ENCODE data around the gene PPARD.

The PPARD gene

DNA sequence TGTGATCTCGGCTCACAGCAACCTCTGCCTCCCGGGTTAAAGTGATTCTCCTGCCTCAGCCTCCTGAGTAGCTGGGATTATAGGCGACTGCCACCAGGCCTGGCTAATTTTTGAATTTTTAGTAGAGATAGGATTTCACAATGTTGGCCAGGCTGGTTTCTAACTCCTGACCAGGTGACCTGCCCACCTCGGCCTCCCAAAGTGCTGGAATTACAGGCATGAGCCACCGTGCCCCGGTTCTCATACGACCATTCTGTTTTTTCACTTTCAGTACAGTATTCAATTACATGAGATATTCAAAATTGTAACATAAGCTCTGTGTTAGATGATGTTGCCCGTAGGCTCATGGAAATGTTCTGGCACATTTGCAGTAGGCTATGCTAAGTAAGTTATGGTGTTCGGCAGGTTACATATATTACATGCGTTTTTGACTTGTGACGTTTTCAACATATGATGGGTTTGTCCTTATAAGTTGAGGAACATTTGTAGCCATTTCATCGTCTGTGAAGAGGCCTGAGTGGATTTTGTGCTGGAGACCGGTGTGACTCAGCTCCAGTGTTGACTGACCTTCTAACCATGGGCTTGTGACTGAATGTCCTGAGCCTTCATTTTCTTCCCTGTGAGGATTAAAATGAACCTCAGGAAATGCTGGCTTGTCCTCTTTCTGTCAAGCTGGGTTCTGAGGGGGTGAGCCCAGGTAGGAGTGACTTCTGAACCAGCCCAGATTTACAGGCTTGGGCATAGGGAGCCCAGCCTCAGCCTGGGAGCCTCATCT is 12.2 kb downstream of the PPARD start:
- DNase-seq (ENCODE audit: low read depth in 1 of 2, low spot score in 1 of 2), result no peak

DNA sequence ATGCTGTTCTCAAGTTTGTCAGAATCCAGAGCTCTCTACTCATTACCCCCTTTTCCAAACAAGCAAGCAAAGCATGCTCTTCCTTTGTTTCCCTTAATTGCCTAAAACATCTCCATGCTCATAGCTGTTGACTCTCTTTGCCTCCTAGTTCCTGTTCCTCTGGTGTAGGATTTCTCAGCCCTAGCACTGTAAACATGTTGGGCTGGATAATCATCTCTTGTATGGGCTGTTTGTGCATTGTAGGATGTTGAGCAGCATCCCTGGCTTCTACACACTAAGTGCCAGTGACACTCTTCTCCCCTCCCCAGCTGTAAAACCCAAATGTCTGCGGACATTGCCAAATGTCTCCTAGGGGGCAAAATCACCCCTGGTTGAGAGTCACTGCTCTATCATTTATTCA is 14.0 kb downstream of the PPARD start:
- no peak for DNase-seq (ENCODE audit: low read depth in 1 of 2, low spot score in 1 of 2)

- DNase-seq (ENCODE audit: low read depth in 1 of 2, low spot score in 1 of 2), result no peak
Measured at GRCh38 chr6:35357677-35358076, 15.3 kb downstream of the PPARD start.

GRCh38 chr6:35358086-35358485 is 15.7 kb downstream of the PPARD start:
- no peak for DNase-seq (ENCODE audit: low read depth in 1 of 2, low spot score in 1 of 2)

DNA sequence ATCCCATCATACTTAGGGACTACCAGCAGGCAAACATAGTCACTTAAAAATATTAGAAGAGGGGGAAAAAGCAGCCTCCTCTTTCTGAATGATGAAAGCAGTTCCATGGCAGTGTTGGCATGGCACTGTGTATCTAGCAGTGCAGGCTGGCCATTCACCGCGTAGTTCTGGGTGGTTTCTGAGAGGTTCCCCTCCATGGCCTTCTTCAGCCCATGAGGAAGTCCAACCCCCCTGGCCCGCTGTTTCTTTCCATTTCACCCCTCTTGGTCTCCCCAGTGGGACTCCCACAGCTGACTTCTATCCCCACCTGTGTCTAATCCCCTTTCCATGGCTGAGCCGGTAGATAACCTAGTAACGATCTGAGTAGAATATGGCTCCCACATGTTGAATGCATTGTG is 17.0 kb downstream of the PPARD start:
- DNase-seq (ENCODE audit: low read depth in 1 of 2, low spot score in 1 of 2), result no peak

- DNase-seq (ENCODE audit: low read depth in 1 of 2, low spot score in 1 of 2), result no peak
Measured at GRCh38 chr6:35359744-35360348, 17.5 kb downstream of the PPARD start.

- DNase-seq (ENCODE audit: low read depth in 1 of 2, low spot score in 1 of 2), result no peak
Measured at GRCh38 chr6:35360349-35361138, 18.2 kb downstream of the PPARD start.

- DNase-seq (ENCODE audit: low read depth in 1 of 2, low spot score in 1 of 2), result no peak
Measured at GRCh38 chr6:35362200-35362599, 19.8 kb downstream of the PPARD start.

DNA sequence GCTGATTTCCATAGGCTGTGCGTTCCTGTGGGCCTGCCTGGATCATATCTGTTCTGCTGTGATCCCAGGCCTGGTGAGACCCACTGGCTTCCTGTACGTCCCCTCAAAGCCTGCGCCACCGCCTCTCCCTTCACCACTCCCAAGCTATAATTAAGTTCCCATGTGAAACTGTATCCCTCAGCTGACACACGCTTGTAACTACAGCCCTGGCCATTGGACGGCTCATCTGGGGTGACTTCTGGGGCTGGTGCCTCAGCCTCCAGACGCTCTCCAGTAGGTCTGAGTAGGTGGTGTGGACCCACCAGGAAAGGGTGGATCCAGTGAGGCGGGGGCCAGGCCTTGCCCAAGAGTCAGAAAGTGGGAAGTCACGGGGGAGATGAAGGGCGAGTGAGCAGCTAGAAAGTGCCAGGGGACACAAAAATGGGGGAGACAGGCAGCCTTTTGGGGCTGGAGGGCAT is 21.0 kb downstream of the PPARD start:
- no peak for DNase-seq (ENCODE audit: low read depth in 1 of 2, low spot score in 1 of 2)

GRCh38 chr6:35365594-35366203 is 23.3 kb downstream of the PPARD start:
- no peak for DNase-seq (ENCODE audit: low read depth in 1 of 2, low spot score in 1 of 2)

- no peak for DNase-seq (ENCODE audit: low read depth in 1 of 2, low spot score in 1 of 2)
Measured at GRCh38 chr6:35366204-35366596, 23.8 kb downstream of the PPARD start.

- no peak for DNase-seq (ENCODE audit: low read depth in 1 of 2, low spot score in 1 of 2)
Measured at GRCh38 chr6:35367646-35368037, 25.3 kb downstream of the PPARD start.

DNA sequence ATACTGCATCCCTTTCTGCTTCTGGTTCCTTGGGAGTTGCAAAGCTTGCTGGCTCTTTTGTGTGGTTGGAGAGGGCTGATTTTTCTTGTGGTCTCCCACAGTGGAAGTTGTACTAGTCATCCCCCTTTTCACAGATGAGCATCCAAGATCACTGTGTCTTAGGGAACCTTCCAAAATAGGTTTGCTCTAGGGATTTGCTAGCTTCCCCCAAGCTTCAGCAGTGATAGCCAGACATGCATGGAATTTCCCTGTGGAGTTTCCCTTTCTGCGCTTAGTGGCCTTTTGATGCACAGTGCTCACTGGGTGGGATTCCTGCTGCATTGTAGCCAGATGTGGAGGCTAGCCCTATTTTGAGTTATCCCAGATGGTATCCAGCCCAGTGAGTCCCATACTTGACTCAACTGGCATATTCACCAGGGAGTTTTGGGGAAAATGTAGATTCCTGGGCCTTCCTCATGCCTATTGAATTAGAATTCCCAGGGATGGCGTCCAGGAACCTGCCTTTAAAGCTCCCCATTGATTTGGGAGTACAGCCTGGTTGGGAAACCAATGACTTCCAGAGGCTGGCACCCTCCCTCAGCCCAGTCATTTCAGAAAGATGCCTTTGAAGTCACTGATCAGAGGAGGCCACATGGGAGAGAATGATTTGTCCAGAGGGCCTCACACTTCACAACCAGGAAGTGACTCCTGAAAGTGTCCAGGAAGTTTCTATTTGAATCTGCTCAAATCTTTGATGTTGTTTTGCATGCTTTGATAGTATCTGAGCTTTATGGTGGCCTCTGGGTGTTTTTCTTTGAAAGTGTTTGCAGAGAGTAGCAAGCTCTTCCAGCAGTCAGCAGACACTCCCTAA is 25.9 kb downstream of the PPARD start:
- no peak for DNase-seq (ENCODE audit: low read depth in 1 of 2, low spot score in 1 of 2)

DNA sequence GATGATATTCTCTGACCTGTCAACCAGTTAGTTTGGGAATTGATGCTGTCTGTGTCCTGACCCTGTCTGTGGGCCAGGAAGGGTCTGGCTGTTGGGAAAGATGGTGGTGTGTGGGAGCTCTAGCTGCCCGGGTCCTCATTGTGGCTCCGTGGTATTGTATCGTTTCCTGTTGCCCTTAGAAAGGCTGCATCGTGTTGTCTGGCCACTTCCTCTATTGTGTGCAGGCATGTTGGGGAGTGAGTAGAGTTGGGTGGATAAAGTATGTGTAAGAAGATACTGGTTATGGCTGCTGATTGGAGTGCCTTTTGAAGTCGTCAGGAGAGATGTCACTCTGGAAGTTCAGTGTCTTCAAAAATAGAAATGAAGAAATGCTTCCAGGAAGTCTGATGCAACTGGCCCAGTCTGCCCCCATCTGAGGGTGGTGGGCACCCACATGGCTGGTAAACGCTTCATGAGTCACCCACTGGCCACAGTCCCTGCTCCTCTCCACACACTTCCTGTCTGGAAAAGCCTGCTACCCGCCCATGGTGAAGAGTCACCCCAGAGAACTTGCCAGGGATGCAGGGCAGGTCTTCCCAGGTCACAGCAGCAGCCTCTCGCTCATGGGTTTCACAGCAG is 27.9 kb downstream of the PPARD start:
- no peak for DNase-seq (ENCODE audit: low read depth in 1 of 2, low spot score in 1 of 2)

- DNase-seq (ENCODE audit: low read depth in 1 of 2, low spot score in 1 of 2), result no peak
Measured at GRCh38 chr6:35370785-35371493, 28.6 kb downstream of the PPARD start.

- no peak for DNase-seq (ENCODE audit: low read depth in 1 of 2, low spot score in 1 of 2)
Measured at GRCh38 chr6:35371494-35372262, 29.3 kb downstream of the PPARD start.

- DNase-seq (ENCODE audit: low read depth in 1 of 2, low spot score in 1 of 2), result no peak
Measured at GRCh38 chr6:35372633-35373032, 30.3 kb downstream of the PPARD start.

GRCh38 chr6:35376281-35376680 is 33.9 kb downstream of the PPARD start:
- no peak for DNase-seq (ENCODE audit: low read depth in 1 of 2, low spot score in 1 of 2)

- DNase-seq (ENCODE audit: low read depth in 1 of 2, low spot score in 1 of 2), result no peak
Measured at GRCh38 chr6:35377002-35377401, 34.6 kb downstream of the PPARD start.

Data from activated CD4-positive, alpha-beta T cell treated with anti-CD3 and anti-CD28 coated beads, Interleukin-2, amount 50 U/mL, for 24 hours (primary cell).